HepG2 (cell line): ENCODE data around the gene AHRR. TPM values are rescaled to one million over a fixed set of nuclear protein-coding genes. Genes with fewer than 3 reads are reported as not detected.
"Not testable (repeated sequence)": the region's sequence is repeated elsewhere in the genome, so short reads cannot be mapped to it uniquely, and the experiment has no call there.

Experiments used
- ATAC-seq: fragments of 200-7000 bp; cut with Tn5 transposase; 3 replicates; pipeline ENCODE4 v1.9.1; 2020; ENCODE audit warnings: mild to moderate bottlenecking, moderate library complexity
- BruUV-seq: library from RNA; stranded (reverse); fragments of 400-500 nt; replicated peaks from 2 replicates; lab custom pipeline; 2021; lab: Mats Ljungman, UMichigan
- CTCF ChIA-PET: fragments of 300-600 bp; formaldehyde crosslinking; extraction: SDS; loops from one replicate; lab custom pipeline; 2021; ENCODE audit warnings: low total read pairs, inconsistent platforms, low intra/inter-chr PET ratio; lab: Yijun Ruan, JAX
- POLR2A ChIA-PET: fragments of 350-600 bp; sonication (Branson Sonifier 250); formaldehyde crosslinking; loops from one replicate; lab custom pipeline; 2020; ENCODE audit warnings: antibody characterized with exemption, inconsistent platforms; lab: Yijun Ruan, JAX
- DNase-seq: peaks from one replicate; pipeline ENCODE4 v3.0.0-alpha.2; 2015; ENCODE audit warnings: low spot score
- FAIRE-seq: peaks from 3 replicates; lab custom pipeline; 2011; peaks lifted over from hg19 to GRCh38; lab: Jason Lieb, UNC
- H2AFZ ChIP-seq: one replicate; pipeline ENCODE4 v1.6.1; 2011; ENCODE audit warnings: low read length, inconsistent platforms
- H3K27ac ChIP-seq: fragments of 300-600 bp; 3 replicates; pipeline ENCODE4 v1.8.0; 2011; ENCODE audit warnings: mixed run types, mild to moderate bottlenecking, mixed read lengths, low read length, inconsistent platforms; ENCODE audit not compliant: insufficient read depth; ENCODE audit errors: extremely low read length
- H3K27me3 ChIP-seq, 2 experiments: fragments of 200-600 bp in 1 of 2; 2 replicates in 1 of 2; 3 replicates in 1 of 2; pipeline versions ENCODE4 v1.6.0 to v1.8.0; 2011; ENCODE audit warnings: low read length in 2 of 2, mild to moderate bottlenecking in 2 of 2, moderate library complexity in 2 of 2, inconsistent platforms in 1 of 2; ENCODE audit not compliant: insufficient read depth in 2 of 2, control insufficient read depth in 1 of 2
- H3K36me3 ChIP-seq, 2 experiments: fragments of 200-600 bp in 1 of 2; replicated peaks in 1 of 2; 2 replicates in 1 of 2; 3 replicates in 1 of 2; pipeline versions ENCODE4 v1.5.1 to v1.8.0; 2011; ENCODE audit warnings: low read length in 2 of 2, inconsistent platforms in 1 of 2; ENCODE audit not compliant: insufficient read depth in 2 of 2, control insufficient read depth in 1 of 2
- H3K4me1 ChIP-seq: 2 replicates; pipeline ENCODE4 v1.5.1; 2012; ENCODE audit warnings: low read length, inconsistent platforms; ENCODE audit not compliant: insufficient read depth
- H3K4me2 ChIP-seq: 2 replicates; pipeline ENCODE4 v1.6.0; 2011; ENCODE audit warnings: low read depth, low read length, inconsistent platforms
- H3K4me3 ChIP-seq, 3 experiments: fragments of 200-600 bp in 1 of 3; sonication (generic), shearing (Covaris generic) in 1 of 3; replicated peaks in 1 of 3; 2 replicates each; pipeline ENCODE4 v1.5.1; 2011 to 2016; ENCODE audit warnings: low read length in 3 of 3, inconsistent platforms in 2 of 3, low read depth in 2 of 3, mild to moderate bottlenecking in 2 of 3, control low read depth in 1 of 3, mixed read lengths in 1 of 3; ENCODE audit not compliant: insufficient read depth in 1 of 3
- H3K79me2 ChIP-seq: one replicate; pipeline ENCODE4 v1.6.1; 2011; ENCODE audit warnings: low read length, inconsistent platforms; ENCODE audit not compliant: insufficient read depth
- H3K9ac ChIP-seq: 2 replicates; pipeline ENCODE4 v1.6.0; 2011; ENCODE audit warnings: mild to moderate bottlenecking, low read depth, low read length, inconsistent platforms; ENCODE audit not compliant: insufficient read depth
- H3K9me3 ChIP-seq: 2 replicates; pipeline ENCODE4 v1.5.1; 2012; ENCODE audit warnings: mild to moderate bottlenecking, low read length
- H4K20me1 ChIP-seq: 2 replicates; pipeline ENCODE4 v1.6.0; 2011; ENCODE audit warnings: inconsistent platforms, mild to moderate bottlenecking, low read length, moderate library complexity; ENCODE audit not compliant: insufficient read depth
- IKZF4 ChIP-seq: sonication (generic); formaldehyde crosslinking; IDR thresholded peaks from 2 replicates; pipeline ENCODE4 v1.5.1; 2020; ENCODE audit warnings: borderline replicate concordance, mild to moderate bottlenecking, low read depth, missing genetic modification reagents; ENCODE audit errors: not compliant biosample characterization
- RBM39 ChIP-seq: fragments of 200-400 bp; formaldehyde crosslinking; IDR thresholded peaks from one replicate; pipeline ENCODE4 v1.6.1; 2018; ENCODE audit warnings: antibody characterized with exemption, mild to moderate bottlenecking, low read depth, low read length; ENCODE audit not compliant: poor library complexity, severe bottlenecking
- WGBS: methylation state at CpG from one replicate; pipeline ENCODE4 v1.1.6; 2017; ENCODE audit warnings: low lambda C conversion rate; 5-methylcytosine and 5-hydroxymethylcytosine counted together
- in situ Hi-C: cut with HindIII; loops from 2 replicates; pipeline ENCODE4 v1.10.0; 2017; ENCODE audit warnings: low pct_unique_long_range_greater_than_20kb; ENCODE audit not compliant: extremely low pct_ligation_motif_present
- intact Hi-C: fragments of 100-400 bp; cut with micrococcal nuclease; formaldehyde crosslinking; loops from one replicate; pipeline ENCODE4 v1.10.0; 2022; ENCODE audit not compliant: unreplicated experiment
- polyA plus RNA-seq, 8 experiments: library from polyadenylated mRNA; depleted of rRNA in 3 of 8; stranded (reverse) in 7 of 8; unstranded in 1 of 8; fragments of >200 nt; fragmentation: Illumina TruSeq in 4 of 8; extraction: Trizol in 4 of 8; gene quantifications; 2 replicates each; pipeline versions ENCODE4 v1.2.1 to v1.2.3, GENCODE V29; 2011 to 2016; ENCODE audit warnings: low read depth in 4 of 8, missing spikeins in 1 of 8, mixed read lengths in 1 of 8; ENCODE audit not compliant: insufficient read depth in 1 of 8
- total RNA-seq, 5 experiments: library from RNA; depleted of rRNA; stranded (reverse); fragments of >200 nt; fragmentation: Illumina TruSeq; extraction: Trizol; gene quantifications; 2 replicates each; pipeline ENCODE4 v1.2.3, GENCODE V29; 2016; ENCODE audit warnings: low read depth in 1 of 5

AHRR gene
- total and polyA plus RNA-seq, 2 of the 13 experiments (the other 11 are each of a cell fraction or from before 2014, with no cell fraction given) = 0.28 to 0.35 TPM

GRCh38 chr5:473551-474192 lies 152.2 kb downstream of the AHRR start (continued):
- peak; percentile 7 for TF ChIP-seq IKZF4 (CRISPR knock-in tag)
- TF ChIP-seq, all 625 proteins: peak for 11

GRCh38 chr5:474232-474839 lies 152.8 kb downstream of the AHRR start:
- BruUV-seq = not testable (repeated sequence)
- WGBS = 2% methylated on average over 43 of the region's 50 CpGs
- POLR2A ChIA-PET = interaction anchor here (0.8 kb wide), 1 partner anchor 59 kb away, joined by 3 read pairs; no protein-coding TSS in a partner anchor

More at GRCh38 chr5:474232-474839, 152.8 kb downstream of the AHRR start:
- H3K36me3 ChIP-seq, H3K9ac ChIP-seq, in situ Hi-C loops, intact Hi-C loops, FAIRE-seq, H2AFZ ChIP-seq, CTCF ChIA-PET, H3K27ac ChIP-seq, ATAC-seq, DNase-seq, H3K79me2 ChIP-seq, H3K9me3 ChIP-seq, H4K20me1 ChIP-seq: not testable (repeated sequence)
- Histone ChIP-seq H3K4me2 (peak overlapping the region; percentile 90), H3K4me1 (peaks cover 32% of the 10 kb centered on the region), H3K4me3 (peak overlapping the region in 2 of 3 experiments; percentile 79 to 89; a peak in 4 of 6 replicates), H3K27me3 (peaks cover 11 to 46% of the 10 kb centered on the region in 2 experiments)
- peak; percentile 36 for TF ChIP-seq RBM39
